ENCODE results near the gene FBXO22. TPM values are rescaled to one million over a fixed set of nuclear protein-coding genes. Genes with fewer than 3 reads are reported as not detected.
"Not testable (repeated sequence)": the region's sequence is repeated elsewhere in the genome, so short reads cannot be mapped to it uniquely, and the experiment has no call there.

Gene FBXO22
- polyA plus RNA-seq, 1 donor (not counting 4 experiments of a cell fraction or from before 2014, with no cell fraction given), result 68.5 TPM

GRCh38 chr15:75864213-75865059 lies 39.2 kb upstream of the FBXO22 start:
- Histone ChIP-seq H2AFZ (ENCODE audit: control insufficient read depth, low read length) (no peak overlapping the region), H3K4me2 (ENCODE audit: control insufficient read depth, extremely low read depth, insufficient read depth, low read depth, low read length) (no peak overlapping the region), H3K27me3 (ENCODE audit: control insufficient read depth, extremely low read depth, insufficient read depth, low read length) (no peaks in the 10 kb centered on the region), H3K36me3 (ENCODE audit: control insufficient read depth in 2 of 2, extremely low read depth in 1 of 2, insufficient read depth in 2 of 2, low read length in 2 of 2) (peaks cover 3 to 4% of the 10 kb centered on the region in 2 experiments), H3K4me3 (ENCODE audit: control insufficient read depth in 2 of 3, extremely low read depth in 1 of 3, insufficient read depth in 2 of 3, low read depth in 1 of 3, low read length in 3 of 3) (no peak overlapping the region), H3K79me2 (ENCODE audit: control insufficient read depth, insufficient read depth, low read length) (peaks cover 6% of the 10 kb centered on the region), H4K20me1 (ENCODE audit: control insufficient read depth, extremely low read depth, insufficient read depth, low read length) (no peaks in the 10 kb centered on the region), H3K4me1 (ENCODE audit: control insufficient read depth, extremely low read depth, insufficient read depth, low read length) (no peaks in the 10 kb centered on the region), H3K9me3 (ENCODE audit: control insufficient read depth, low read depth, low read length) (no peaks in the 10 kb centered on the region), H3K9ac (ENCODE audit: control insufficient read depth, extremely low read depth, insufficient read depth, low read length) (no peak overlapping the region), H3K27ac (ENCODE audit: control insufficient read depth, insufficient read depth, low read length) (no peak overlapping the region), H3K9me1 (ENCODE audit: control insufficient read depth, extremely low read depth, insufficient read depth, low read length) (no peaks in the 10 kb centered on the region)
- DNase-seq (ENCODE audit: low read depth, low spot score) (no peak), FAIRE-seq (no peak)
- no peak for TF ChIP-seq EZH2 (IDR thresholded peaks at IDR 0.05; ENCODE audit: low read length)
- no peak for TF ChIP-seq CTCF (optimal IDR thresholded peaks at IDR 0.05 in 1 of 3, IDR thresholded peaks at IDR 0.05 in 1 of 3, conservative IDR thresholded peaks at IDR 0.05 in 1 of 3; ENCODE audit: extremely low read depth in 1 of 3, insufficient read depth in 2 of 3, low read length in 3 of 3)
- dilution Hi-C loops (cut with MboI; ENCODE audit: extremely low pct_ligation_motif_present, low sequenced_read_pairs), result no loop called here

- H3K9me3 ChIP-seq (ENCODE audit: control insufficient read depth, low read depth, low read length); H3K36me3 ChIP-seq (ENCODE audit: control insufficient read depth in 2 of 2, extremely low read depth in 1 of 2, insufficient read depth in 2 of 2, low read length in 2 of 2); H4K20me1 ChIP-seq (ENCODE audit: control insufficient read depth, extremely low read depth, insufficient read depth, low read length); FAIRE-seq; H2AFZ ChIP-seq (ENCODE audit: control insufficient read depth, low read length); H3K4me3 ChIP-seq (ENCODE audit: control insufficient read depth in 2 of 3, extremely low read depth in 1 of 3, insufficient read depth in 2 of 3, low read depth in 1 of 3, low read length in 3 of 3); H3K79me2 ChIP-seq (ENCODE audit: control insufficient read depth, insufficient read depth, low read length); H3K9ac ChIP-seq (ENCODE audit: control insufficient read depth, extremely low read depth, insufficient read depth, low read length); H3K27me3 ChIP-seq (ENCODE audit: control insufficient read depth, extremely low read depth, insufficient read depth, low read length); H3K4me2 ChIP-seq (ENCODE audit: control insufficient read depth, extremely low read depth, insufficient read depth, low read depth, low read length); H3K4me1 ChIP-seq (ENCODE audit: control insufficient read depth, extremely low read depth, insufficient read depth, low read length); dilution Hi-C loops (cut with MboI; ENCODE audit: extremely low pct_ligation_motif_present, low sequenced_read_pairs); H3K27ac ChIP-seq (ENCODE audit: control insufficient read depth, insufficient read depth, low read length); H3K9me1 ChIP-seq (ENCODE audit: control insufficient read depth, extremely low read depth, insufficient read depth, low read length); DNase-seq (ENCODE audit: low read depth, low spot score): not testable (repeated sequence)
Observed at GRCh38 chr15:75866045-75866444, 37.6 kb upstream of the FBXO22 start.

Data from keratinocyte (primary cell).